ENCODE measurements around the gene ZC3H11A. TPM values are rescaled to one million over a fixed set of nuclear protein-coding genes. Genes with fewer than 3 reads are reported as not detected.
"Not testable (repeated sequence)": the region's sequence is repeated elsewhere in the genome, so short reads cannot be mapped to it uniquely, and the experiment has no call there.

Gene ZC3H11A
- total RNA-seq = 84.7 TPM

GRCh38 chr1:203795441-203796235 lies at the start of gene ZC3H11A, which contains the start of gene ZBED6:
TSS of gene ZC3H11A (plus strand) at chr1:203795623. CDS start at chr1:203817071, 21,448 bp downstream.
TSS of gene ZBED6 (plus strand) at chr1:203795623. CDS start at chr1:203797523, 1,900 bp downstream.
- ATAC-seq = peak; percentile 99
- peak; percentile 100 for DNase-seq (ENCODE audit: low spot score)
- intact Hi-C loops (cut with DNase I) = no loop called here

- no peak for DNase-seq (ENCODE audit: low spot score)
- ATAC-seq = no peak
- intact Hi-C loops (cut with DNase I) = no loop called here
These were observed 49.1 kb upstream of the ZC3H11A start for GRCh38 chr1:203746281-203746680.

GRCh38 chr1:203751051-203751450 lies 44.4 kb upstream of the ZC3H11A start:
- intact Hi-C loops (cut with DNase I) = no loop called here
- DNase-seq (ENCODE audit: low spot score) (no peak), ATAC-seq (no peak)

GRCh38 chr1:203751618-203752361 lies 43.6 kb upstream of the ZC3H11A start:
- intact Hi-C loops (cut with DNase I); DNase-seq (ENCODE audit: low spot score); ATAC-seq: not testable (repeated sequence)

- DNase-seq (ENCODE audit: low spot score) (no peak), ATAC-seq (no peak)
- intact Hi-C loops (cut with DNase I) = no loop called here
These were observed 41.0 kb upstream of the ZC3H11A start for GRCh38 chr1:203754455-203754864.

- intact Hi-C loops (cut with DNase I) = loop anchor here (1.0 kb wide), 1 partner anchor 25 kb away; no protein-coding TSS in a partner anchor
- ATAC-seq (no peak), DNase-seq (ENCODE audit: low spot score) (no peak)
These were observed 39.4 kb upstream of the ZC3H11A start for GRCh38 chr1:203756036-203756435.

GRCh38 chr1:203758749-203759148 lies 36.7 kb upstream of the ZC3H11A start:
- intact Hi-C loops (cut with DNase I); ATAC-seq; DNase-seq (ENCODE audit: low spot score): not testable (repeated sequence)

GRCh38 chr1:203760506-203760905 lies 34.9 kb upstream of the ZC3H11A start:
- no peak for ATAC-seq
- no peak for DNase-seq (ENCODE audit: low spot score)
- intact Hi-C loops (cut with DNase I) = loop anchor here (10.0 kb wide), 1 partner anchor 1486 kb away; no protein-coding TSS in a partner anchor

- DNase-seq (ENCODE audit: low spot score); ATAC-seq: not testable (repeated sequence)
- intact Hi-C loops (cut with DNase I) = loop anchor here (10.0 kb wide), 1 partner anchor 1487 kb away; no protein-coding TSS in a partner anchor
These were observed 33.5 kb upstream of the ZC3H11A start for GRCh38 chr1:203761958-203762357.

- intact Hi-C loops (cut with DNase I) = loop anchor here (10.0 kb wide), 1 partner anchor 1489 kb away; no protein-coding TSS in a partner anchor
- ATAC-seq = no peak
- DNase-seq (ENCODE audit: low spot score) = no peak
These were observed 31.9 kb upstream of the ZC3H11A start for GRCh38 chr1:203763505-203763904.

GRCh38 chr1:203764105-203765028 lies 31.1 kb upstream of the ZC3H11A start:
- ATAC-seq (no peak), DNase-seq (ENCODE audit: low spot score) (no peak)
- intact Hi-C loops (cut with DNase I) = loop anchor here (10.0 kb wide), 1 partner anchor 1490 kb away; no protein-coding TSS in a partner anchor

- DNase-seq (ENCODE audit: low spot score) = no peak
- ATAC-seq = no peak
- intact Hi-C loops (cut with DNase I) = loop anchor here (10.0 kb wide), 1 partner anchor 1490 kb away; no protein-coding TSS in a partner anchor
These were observed 30.2 kb upstream of the ZC3H11A start, which contains the start of gene LAX1 for GRCh38 chr1:203765029-203765837. TSS of gene LAX1 (plus strand) at chr1:203765183. CDS start at chr1:203765566, 383 bp downstream.

- DNase-seq (ENCODE audit: low spot score) (no peak), ATAC-seq (no peak)
- intact Hi-C loops (cut with DNase I) = loop anchor here (10.0 kb wide), 1 partner anchor 1493 kb away; no protein-coding TSS in a partner anchor
These were observed 27.2 kb upstream of the ZC3H11A start for GRCh38 chr1:203768256-203768655.

- intact Hi-C loops (cut with DNase I) = loop anchor here (10.0 kb wide), 1 partner anchor 1495 kb away; no protein-coding TSS in a partner anchor
These were observed 25.7 kb upstream of the ZC3H11A start for GRCh38 chr1:203769505-203770343.

GRCh38 chr1:203771901-203772301 lies 23.5 kb upstream of the ZC3H11A start:
- intact Hi-C loops (cut with DNase I) = no loop called here
- ATAC-seq = no peak

More at GRCh38 chr1:203769505-203770343, 25.7 kb upstream of the ZC3H11A start:
- no peak for DNase-seq (ENCODE audit: low spot score)
- peak; percentile 87 for ATAC-seq

GRCh38 chr1:203772836-203773235 lies 22.6 kb upstream of the ZC3H11A start:
- intact Hi-C loops (cut with DNase I) = no loop called here
- DNase-seq (ENCODE audit: low spot score) (no peak), ATAC-seq (no peak)

More at GRCh38 chr1:203771901-203772301, 23.5 kb upstream of the ZC3H11A start:
- no peak for DNase-seq (ENCODE audit: low spot score)
